Measurements from ENCODE around the gene PLXNC1. TPM values are rescaled to one million over a fixed set of nuclear protein-coding genes. Genes with fewer than 3 reads are reported as not detected.
A peak's percentile ranks its signal among the peaks of the same experiment; 100 is the strongest.

The PLXNC1 gene
- total RNA-seq, 1 donor from 2014 or later = 28.0 TPM

GRCh38 chr12:94248582-94248981 is 100.2 kb downstream of the PLXNC1 start:
- ATAC-seq (no peak), DNase-seq (no peak)
- intact Hi-C loops (cut with DNase I) = no loop called here
- Histone ChIP-seq H3K4me3 (no peak overlapping the region), H3K27me3 (ENCODE audit: low read depth) (no peaks in the 10 kb centered on the region), H3K4me1 (peaks cover 8% of the 10 kb centered on the region), H3K27ac (no peak overlapping the region), H3K9me3 (no peaks in the 10 kb centered on the region), H3K36me3 (peaks cover 29% of the 10 kb centered on the region)
- no peak for TF ChIP-seq CTCF (IDR thresholded peaks at IDR 0.05)

- no peak for TF ChIP-seq CTCF (IDR thresholded peaks at IDR 0.05)
- Histone ChIP-seq H3K4me1 (no peaks in the 10 kb centered on the region), H3K27ac (no peak overlapping the region), H3K9me3 (no peaks in the 10 kb centered on the region), H3K27me3 (ENCODE audit: low read depth) (no peaks in the 10 kb centered on the region), H3K36me3 (peaks cover 34% of the 10 kb centered on the region), H3K4me3 (no peak overlapping the region)
- no peak for ATAC-seq
- no peak for DNase-seq
- intact Hi-C loops (cut with DNase I) = no loop called here
Observed at GRCh38 chr12:94250130-94250529, 101.8 kb downstream of the PLXNC1 start.

GRCh38 chr12:94254270-94254669 is 105.9 kb downstream of the PLXNC1 start:
- H3K36me3 ChIP-seq = peaks cover 31% of the 10 kb centered on the region
- TF ChIP-seq CTCF (IDR thresholded peaks at IDR 0.05) = no peak
- peak overlapping the region; percentile 11 for H3K27ac ChIP-seq
- no peaks in the 10 kb centered on the region for H3K4me1 ChIP-seq
- no peak overlapping the region for H3K4me3 ChIP-seq
- DNase-seq (no peak), ATAC-seq (no peak)
- H3K27me3 ChIP-seq (ENCODE audit: low read depth) = no peaks in the 10 kb centered on the region
- no peaks in the 10 kb centered on the region for H3K9me3 ChIP-seq
- intact Hi-C loops (cut with DNase I) = no loop called here

DNA sequence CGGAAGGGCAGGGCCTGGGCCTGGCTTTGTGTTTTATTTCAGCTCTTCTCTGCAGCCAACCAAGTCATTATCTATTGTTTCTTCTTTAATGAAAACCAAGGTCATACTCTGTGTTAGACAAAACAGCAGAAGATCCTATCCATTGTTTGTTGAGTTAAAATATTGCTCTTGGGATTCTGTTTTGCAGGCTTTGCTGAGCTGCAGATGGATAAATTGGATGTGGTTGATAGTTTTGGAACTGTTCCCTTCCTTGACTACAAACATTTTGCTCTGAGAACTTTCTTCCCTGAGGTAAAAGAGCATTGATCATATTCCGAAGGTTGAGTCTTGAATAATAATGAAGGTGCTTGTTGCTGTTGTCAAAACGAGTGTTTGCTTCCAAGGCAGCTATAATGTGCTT is 106.6 kb downstream of the PLXNC1 start:
- peaks cover 31% of the 10 kb centered on the region for H3K36me3 ChIP-seq
- no peak for TF ChIP-seq CTCF (IDR thresholded peaks at IDR 0.05)
- intact Hi-C loops (cut with DNase I) = no loop called here
- no peaks in the 10 kb centered on the region for H3K9me3 ChIP-seq
- DNase-seq (no peak), ATAC-seq (no peak)
- H3K4me1 ChIP-seq = no peaks in the 10 kb centered on the region
- H3K27me3 ChIP-seq (ENCODE audit: low read depth) = no peaks in the 10 kb centered on the region
- H3K27ac ChIP-seq = no peak overlapping the region
- no peak overlapping the region for H3K4me3 ChIP-seq

DNA sequence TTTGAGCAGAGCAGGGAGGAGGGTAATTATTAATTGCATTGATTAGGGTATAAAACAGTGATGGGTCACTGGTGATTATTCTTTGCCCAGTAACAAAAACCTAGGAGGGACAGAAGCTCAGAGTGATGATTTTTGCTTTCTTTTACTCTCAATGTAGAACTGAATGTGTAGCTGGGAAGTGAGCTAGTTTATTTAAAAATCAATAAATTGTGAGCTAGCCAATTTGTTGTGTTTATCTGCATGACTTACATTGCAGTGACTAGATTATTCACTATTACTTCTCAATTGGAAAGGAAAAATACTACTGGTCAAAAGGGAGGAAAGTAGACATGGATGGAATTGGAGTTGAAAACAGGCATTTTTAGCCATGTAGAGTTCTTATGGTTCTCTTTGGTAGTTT is 107.1 kb downstream of the PLXNC1 start:
- intact Hi-C loops (cut with DNase I) = no loop called here
- no peak overlapping the region for H3K27ac ChIP-seq
- peaks cover 31% of the 10 kb centered on the region for H3K36me3 ChIP-seq

More for the DNA sequence above, 107.1 kb downstream of the PLXNC1 start:
- no peak overlapping the region for H3K4me3 ChIP-seq
- no peak for ATAC-seq
- peaks cover 1% of the 10 kb centered on the region for H3K4me1 ChIP-seq
- DNase-seq = no peak
- no peaks in the 10 kb centered on the region for H3K9me3 ChIP-seq
- H3K27me3 ChIP-seq (ENCODE audit: low read depth) = no peaks in the 10 kb centered on the region
- TF ChIP-seq CTCF (IDR thresholded peaks at IDR 0.05) = no peak
